NCI-H82 treated with DMSO at 0.1 percent for 48 hours (cell line): ENCODE data around the gene CCDC120.

Experiments
- DNase-seq: peaks from one replicate; lab custom pipeline; 2025; ENCODE audit not compliant: unreplicated experiment; lab: John Stamatoyannopoulos, UW

Gene CCDC120

DNA sequence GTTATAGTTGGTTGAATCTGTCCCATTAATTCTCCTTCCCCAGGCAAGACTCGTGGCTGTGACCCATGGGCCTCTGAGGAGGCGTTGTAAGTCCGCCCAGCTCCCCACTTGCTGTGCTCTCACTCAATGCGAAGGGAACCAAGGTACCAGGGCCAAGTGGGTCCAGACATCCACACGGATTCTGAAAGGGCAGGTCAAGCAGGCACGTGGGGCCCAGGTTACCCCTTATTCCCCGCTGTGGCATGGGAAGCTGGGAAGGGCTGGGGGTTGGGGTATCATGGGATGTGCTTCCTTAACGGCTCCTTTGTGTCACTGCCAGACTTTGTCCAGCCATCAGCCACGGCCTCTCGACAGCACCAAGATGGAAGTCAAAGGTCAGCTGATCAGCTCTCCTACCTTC lies 3.1 kb downstream of the CCDC120 start:
- DNase-seq: no peak

DNA sequence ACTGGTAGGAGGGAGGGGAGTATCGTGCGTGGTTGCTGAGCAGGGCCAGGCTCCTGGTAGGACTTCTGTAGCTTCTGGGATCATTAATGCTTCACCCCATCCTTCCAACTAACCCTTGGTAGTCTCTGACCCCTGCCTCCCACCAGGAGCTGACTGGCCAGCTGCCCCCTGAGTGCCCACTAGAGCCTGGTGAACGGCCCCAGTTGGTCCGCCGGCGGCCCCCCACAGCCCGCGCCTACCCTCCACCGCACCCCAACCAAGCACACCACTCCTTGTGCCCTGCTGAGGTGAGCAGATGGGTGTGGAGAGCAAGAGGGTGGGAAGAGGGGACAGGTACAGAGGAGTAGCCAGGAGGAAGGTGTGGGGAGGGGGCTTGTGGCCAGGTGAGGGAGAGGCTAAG lies 4.9 kb downstream of the CCDC120 start:
- no peak for DNase-seq

DNA sequence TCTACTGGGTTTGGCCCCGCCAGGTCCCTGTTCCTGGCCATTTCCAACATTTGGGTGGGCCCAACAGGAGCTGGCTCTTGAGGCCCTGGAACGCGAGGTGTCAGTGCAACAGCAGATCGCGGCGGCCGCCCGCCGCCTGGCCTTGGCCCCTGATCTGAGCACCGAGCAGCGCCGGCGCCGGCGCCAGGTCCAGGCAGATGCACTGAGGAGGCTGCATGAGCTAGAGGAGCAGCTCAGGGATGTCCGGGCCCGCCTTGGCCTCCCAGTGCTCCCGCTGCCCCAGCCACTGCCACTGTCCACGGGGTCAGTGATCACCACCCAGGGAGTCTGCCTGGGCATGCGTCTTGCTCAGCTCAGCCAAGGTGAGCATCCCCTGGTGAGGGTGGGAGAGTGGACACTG lies 5.5 kb downstream of the CCDC120 start:
- no peak for DNase-seq

DNA sequence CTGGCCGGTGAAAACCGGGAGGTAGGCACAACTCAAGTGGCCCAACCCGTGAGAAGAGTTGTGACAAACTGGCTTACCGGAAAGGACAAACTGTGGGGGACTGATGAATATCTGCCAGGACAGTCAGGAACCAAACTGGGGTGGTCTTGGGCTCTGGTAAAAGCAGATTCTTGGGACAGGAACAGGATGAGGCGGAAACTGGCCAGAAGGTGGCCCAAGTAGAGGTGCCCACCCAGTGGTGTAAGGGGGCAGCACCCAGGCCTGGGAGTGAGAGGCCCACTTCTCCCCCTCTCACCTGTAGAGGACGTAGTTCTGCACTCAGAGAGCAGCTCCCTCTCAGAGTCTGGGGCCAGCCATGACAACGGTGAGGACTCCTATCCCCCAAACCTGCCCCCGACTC lies 5.9 kb downstream of the CCDC120 start:
- no peak for DNase-seq

DNA sequence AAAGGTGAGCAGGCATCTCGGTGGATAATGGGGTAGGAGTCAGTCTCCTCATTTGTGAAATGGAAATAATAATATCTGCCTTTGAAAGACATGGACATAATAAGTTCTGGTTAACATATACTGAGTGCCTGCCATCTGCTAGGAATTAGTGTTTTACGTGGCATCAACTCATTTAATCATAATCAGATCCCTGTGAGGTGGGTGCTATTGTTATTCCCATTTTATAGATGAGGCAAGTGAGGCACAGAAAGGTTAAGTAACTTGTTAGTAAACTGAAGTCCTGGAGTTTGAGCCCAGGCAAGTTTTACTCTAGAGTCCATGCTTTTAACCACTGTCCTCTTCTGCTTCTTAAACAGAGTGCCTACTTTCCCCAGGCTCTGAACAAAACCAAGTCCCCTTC lies 7.5 kb downstream of the CCDC120 start:
- DNase-seq: no peak

DNA sequence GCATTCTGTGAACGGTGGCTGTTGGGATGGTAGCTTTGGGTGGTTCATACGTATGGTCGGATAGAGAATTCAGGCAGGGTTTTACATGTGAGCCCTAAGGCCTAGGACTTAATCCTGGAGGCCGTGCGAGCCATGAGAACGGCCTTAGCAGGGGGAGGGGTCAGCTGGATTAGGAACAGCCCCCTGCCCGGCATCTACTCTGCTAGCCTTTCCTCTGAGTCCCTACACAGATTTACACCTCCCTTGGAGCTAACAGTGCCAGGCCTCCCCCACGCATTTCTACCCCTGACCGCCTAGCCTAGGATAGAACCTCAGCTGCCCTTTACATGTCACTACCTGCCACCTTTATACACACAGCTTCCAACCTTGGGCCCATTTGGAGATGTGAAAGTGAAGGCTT lies 7.9 kb downstream of the CCDC120 start:
- no peak for DNase-seq

DNA sequence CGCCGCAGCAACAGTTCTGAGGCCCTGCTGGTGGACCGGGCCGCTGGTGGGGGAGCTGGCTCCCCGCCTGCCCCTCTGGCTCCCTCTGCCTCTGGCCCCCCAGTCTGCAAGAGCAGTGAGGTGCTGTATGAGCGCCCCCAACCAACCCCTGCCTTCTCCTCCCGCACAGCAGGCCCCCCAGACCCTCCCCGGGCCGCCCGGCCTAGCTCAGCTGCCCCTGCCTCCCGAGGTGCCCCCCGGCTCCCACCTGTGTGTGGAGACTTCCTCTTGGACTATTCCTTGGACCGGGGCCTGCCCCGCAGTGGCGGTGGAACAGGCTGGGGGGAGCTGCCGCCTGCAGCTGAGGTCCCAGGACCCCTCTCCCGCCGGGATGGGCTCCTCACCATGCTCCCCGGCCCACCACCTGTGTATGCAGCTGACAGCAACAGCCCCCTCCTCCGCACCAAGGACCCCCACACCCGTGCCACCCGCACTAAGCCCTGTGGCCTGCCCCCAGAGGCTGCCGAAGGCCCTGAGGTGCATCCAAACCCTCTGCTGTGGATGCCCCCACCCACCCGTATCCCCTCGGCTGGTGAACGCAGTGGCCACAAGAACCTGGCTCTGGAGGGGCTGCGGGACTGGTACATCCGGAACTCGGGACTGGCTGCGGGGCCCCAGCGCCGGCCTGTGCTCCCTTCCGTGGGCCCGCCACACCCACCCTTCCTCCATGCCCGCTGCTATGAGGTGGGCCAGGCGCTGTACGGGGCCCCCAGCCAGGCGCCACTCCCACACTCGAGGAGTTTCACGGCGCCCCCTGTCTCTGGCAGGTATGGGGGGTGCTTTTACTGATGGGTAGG lies 8.7 kb downstream of the CCDC120 start:
- no peak for DNase-seq

DNA sequence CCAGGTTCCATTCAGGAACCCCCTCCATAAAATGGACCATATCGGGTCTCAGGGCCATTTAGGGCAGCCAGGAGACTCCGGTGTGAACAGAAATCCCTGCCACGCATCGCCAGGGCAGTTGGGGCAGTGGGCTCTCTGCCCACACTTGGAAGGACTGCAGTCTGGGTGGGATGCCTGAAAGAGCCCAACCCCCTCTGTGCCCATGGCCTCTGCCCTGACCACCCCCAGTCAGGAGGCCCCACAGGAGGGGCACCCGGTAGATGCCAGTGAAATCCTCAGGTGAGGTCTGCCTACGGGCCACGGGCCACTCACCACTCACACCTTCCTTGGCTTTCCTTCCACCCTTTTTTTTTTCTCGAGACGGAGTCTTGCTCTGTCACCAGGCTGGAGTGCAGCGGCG lies 10.2 kb downstream of the CCDC120 start:
- DNase-seq: no peak

DNA sequence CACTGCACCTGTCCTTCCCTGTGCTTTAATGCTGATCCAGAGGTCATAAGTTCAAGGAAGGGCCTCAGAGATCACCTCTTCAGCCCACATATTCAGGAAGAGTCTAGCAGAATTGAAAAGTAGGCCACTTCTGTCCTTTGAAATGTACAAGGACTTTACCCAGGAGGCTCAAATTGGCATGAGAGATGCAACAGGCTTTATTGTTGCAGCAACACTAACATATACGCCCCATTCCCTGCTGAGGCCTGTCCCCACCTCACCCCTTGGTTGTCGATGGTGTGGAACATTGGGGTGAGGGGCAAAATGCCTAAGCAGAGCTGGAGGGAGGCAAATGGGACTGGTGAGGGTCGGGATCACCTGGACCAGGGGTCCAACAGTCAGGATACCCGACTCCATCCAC lies 12.2 kb downstream of the CCDC120 start:
- no peak for DNase-seq

DNA sequence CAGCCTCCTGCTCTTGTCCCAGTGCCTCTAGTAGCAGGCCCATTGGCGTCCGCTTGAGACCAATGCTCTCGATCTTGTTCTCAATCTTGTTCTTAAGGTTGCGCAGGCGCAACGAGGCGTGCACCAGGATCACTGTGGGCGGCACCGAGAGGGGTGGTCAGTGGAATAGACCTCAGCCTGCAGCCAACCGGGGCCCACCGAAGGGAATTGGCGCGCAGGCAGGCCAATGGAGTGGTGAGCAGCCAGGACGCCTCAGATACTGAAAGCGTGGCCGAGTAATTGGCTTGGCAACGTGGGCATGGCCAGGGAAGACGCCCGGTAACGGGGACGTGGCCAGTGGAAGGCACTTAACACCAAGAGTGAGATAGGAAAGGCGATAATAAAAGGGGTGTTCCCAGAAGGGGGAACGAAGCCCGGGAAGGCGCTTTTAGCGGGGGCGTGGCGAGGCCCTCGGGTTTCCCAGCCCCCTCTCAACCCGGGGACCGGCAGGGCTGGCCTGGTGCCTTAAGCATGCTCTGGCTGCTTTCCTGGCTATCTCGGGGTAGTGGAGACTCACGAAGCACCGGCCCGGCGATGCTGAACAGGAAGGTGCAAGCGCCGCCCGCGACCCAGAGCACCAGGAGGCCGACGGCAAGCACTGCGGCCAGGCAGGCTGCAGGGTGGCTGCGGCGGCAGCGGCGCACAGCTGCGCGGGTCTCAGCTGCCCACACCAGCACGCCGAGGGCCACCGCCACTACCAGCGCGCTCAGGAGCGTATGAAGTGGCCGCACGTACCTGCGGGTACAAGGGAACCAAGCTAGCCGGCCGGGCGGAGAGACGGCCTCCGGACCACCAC lies 13.3 kb downstream of the CCDC120 start:
- no peak for DNase-seq

DNA sequence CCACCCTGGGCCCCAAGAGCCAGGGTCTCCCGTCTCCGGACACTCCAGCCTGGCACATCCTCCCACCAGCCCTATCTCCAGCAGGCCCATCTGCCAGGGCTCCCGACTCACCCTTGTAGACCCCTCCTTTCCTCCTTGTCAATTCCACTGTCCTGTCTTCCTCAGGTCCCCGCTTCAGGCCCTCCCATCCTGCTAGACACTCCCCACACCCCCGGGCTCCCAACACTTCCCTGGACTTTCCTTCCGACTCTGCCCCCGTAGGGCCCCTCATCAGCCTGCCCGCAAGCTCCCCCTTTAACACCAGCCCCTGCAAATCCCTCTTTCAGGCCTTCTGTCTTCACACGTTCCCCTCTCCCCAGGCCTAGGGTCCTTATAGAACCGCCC lies 13.9 kb downstream of the CCDC120 start:
- DNase-seq: no peak

DNA sequence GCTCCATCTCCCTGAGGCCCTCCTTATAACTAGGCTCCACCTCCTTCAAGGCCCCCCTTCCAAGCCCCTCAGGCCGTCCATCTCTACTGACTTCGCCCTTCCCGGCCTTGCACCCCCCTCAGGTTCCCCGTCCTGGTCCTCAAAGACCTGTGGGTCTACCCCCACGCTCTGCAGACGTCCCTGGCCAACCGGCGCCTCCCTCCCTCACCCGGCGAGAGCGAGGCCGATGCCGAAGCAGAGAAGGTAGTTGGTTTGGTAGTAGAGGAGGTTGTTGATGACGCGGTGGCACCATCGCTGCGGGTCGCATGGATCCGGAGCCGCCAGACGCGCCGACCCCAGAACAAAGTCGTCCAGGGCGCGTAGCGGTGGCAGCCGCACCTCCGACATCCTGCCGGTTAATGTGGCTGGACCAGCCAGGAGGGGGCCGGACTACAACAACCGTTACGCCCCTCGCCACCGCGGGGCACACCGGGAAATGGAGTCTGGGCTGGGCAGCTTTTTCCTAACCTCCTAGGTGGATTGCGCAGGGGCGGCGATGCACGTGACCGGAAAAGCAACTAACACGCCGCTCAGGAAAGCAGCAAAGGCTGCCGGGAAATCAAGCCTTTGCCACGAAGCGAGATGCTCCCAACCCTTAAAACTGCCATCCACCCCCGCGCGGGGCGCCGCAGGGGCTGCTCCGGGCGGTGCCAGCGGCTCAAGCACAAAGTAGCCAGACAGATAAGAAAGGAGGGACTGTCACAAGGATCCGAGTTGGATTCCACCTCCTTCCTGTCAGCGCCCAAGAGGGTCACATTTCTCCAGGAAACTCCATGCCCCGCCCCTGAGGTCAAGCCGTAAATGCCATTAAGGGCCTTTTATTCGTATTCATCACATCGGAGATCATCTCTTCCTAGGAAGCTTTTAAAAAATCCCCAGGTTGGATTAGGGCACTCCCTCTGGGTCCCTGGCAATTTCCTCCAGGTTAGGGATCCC lies 15.1 kb downstream of the CCDC120 start, which contains the start of gene PRAF2:
Gene PRAF2, minus strand, starts transcription at position 402 of the 975 bp plus-strand sequence. Its CDS starts 15 bp downstream, at position 387.
- peak; percentile 82 for DNase-seq

DNA sequence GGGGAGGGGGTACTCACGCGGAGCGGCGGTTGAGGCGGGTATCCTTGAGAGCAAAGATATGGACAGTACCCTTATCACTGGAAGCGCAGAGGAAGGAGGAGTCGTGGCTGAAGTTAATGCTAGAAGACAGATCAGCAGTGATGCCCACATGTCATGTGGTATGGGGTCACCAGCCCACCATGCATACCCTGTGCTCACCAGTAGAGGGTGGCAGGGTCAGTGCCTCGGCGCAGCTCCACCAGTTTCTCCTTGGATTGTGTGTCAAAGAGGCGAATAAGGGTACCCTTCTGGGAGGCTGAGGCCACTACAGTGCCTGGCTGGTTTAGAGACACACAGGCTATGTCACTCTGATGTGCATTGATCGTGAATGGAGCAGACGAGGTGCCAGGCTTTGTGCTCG lies 16.5 kb downstream of the CCDC120 start:
- DNase-seq: no peak

DNA sequence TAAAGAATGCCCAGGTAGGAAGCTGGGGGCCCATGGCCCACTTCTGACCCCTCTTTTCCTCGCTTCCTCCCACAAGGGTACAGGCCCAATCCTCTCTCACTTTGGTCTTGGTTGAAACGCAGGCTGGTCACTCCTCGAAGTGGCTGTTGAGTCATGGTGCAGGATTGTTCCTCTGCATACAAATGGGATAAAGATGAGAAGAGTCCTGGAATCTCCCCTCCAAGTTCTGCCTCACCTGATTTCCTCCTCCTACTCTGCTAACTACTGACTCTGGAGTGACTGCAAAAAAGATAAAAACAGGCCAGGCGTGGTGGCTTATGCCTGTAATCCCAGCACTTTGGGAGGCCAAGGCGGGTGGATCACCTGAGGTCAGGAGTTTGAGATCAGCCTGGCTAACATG lies 19.1 kb downstream of the CCDC120 start:
- no peak for DNase-seq

DNA sequence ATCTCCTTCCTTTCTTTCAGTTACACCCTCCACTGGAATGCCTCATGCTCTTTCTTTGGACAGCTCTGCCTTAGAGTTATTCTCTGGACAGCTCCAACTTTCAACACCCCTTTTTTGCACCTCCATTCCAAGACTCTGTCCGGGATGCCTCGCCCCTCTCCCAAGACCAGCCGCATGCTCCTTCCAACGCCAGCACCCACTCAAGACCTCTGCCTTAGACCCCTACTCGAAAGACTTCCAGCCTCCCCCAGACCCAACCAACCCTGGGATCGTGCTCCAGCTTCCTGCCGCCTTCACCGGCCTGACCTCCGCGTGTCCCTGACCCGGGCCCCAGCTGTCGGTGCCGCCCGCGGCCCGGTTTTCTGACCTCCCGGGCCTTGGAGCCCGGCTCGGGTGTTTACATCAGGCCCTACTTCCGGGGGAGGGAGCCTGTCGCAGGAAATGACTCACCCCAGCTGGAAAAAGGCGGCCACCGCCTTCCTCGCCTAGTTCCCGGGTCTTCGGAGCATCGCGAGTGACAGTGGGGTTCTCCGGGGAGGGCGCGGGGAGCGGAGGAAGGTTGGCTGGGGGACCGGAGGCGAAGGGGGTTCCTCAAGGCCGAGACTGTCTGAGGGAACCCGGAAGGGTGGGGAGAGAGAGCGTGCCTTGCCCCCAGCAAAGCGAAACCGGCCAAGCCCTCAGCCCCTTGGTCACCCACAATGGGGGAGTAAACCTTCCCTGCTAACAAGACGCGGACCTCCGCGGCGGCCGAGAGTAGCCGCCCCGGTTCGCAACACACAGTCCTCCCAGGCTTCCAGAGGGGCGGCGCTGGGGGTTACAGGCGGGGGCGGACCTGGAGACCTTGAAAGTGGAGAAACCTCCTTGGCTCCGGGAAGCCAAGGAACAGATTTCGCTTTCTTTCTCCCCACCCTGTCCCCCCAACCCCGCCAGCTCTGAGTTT lies 21.0 kb downstream of the CCDC120 start, which contains the start of gene WDR45:
Gene WDR45, minus strand, starts transcription at position 399 of the 940 bp plus-strand sequence. CDS start 1,792 bp downstream, outside the sequence.
- DNase-seq: peak; percentile 10

DNA sequence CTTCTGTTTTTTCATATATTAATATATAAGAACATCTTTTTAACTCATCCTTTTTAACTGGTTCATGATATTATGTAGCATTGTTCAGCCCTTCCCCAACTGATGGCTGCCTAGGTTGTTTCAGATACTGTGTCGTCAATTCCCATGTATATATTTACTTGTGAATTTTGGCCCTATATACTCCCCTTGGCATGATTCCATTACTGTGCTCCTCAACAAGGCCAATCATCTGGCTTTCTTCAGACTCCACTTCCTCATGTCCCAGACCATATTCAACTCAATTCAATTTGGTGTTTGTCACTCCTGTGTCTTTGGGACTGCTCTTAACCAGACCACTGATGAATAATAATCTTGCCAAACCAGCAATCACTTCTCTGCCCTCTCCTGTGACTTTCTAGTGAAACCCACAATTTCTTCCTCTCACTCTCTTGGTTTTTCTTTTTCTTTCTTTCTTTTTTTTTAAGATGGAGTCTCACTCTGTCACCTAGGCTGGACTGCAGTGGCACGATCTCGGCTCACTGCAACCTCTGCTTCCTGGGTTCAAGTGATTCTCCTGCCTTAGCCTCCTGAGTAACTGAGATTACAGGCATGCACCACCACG lies 23.6 kb downstream of the CCDC120 start:
- DNase-seq: no peak

DNA sequence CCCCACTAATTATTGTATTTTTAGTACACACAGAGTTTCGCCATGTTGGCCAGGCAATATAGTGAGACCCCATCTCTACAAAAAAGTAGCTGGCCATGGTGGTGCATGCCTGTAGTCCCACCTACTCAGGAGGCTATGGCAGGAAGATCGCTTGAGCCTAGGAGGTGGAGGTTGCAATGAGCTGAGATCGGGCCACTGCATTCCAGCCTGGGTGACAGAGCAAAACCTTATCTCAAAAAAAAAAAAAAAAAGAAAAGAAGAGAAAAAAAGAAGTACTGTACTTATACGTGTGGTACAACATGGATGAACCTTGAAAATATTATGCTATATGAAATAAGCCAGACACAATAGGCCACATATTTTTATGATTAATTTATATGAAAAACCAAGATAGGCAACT lies 30.8 kb downstream of the CCDC120 start:
- no peak for DNase-seq

DNA sequence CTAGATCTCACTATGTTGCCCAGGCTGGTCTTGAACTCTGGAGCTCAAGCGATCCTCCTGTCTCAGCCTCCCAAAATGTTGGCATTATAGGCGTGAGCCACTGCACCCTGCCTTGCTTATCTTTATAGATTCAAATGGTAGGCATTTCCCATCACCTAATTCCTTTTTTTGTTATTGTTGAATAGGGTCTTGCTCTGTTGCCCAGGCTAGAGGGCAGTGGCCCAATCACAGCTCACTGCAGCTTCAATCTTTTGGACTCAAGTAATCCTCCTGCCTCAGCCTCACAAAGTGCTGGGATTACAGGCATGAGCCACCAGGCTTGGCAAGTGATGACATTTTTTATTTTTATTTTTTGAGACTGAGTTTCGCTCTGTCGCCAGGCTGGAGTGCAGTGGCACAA lies 37.6 kb downstream of the CCDC120 start:
- no peak for DNase-seq
